CD4-positive, alpha-beta T cell (primary cell): ENCODE measurements around the gene CCDC24. TPM values are rescaled to one million over a fixed set of nuclear protein-coding genes. Genes with fewer than 3 reads are reported as not detected.
A peak's percentile ranks its signal among the peaks of the same experiment; 100 is the strongest.

Experiments
- ATAC-seq: fragments of 200-7000 bp; cut with Tn5 transposase; one replicate; pipeline ENCODE4 v1.10.0; 2022; ENCODE audit warnings: mild to moderate bottlenecking; ENCODE audit not compliant: poor library complexity
- CTCF ChIA-PET: fragments of 350-600 bp; sonication (Branson Sonifier 250); formaldehyde crosslinking; loops from one replicate; lab custom pipeline; 2021; ENCODE audit warnings: antibody characterized with exemption, inconsistent platforms; lab: Charles Lee
- POLR2A ChIA-PET: fragments of 350-600 bp; sonication (Branson Sonifier 250); formaldehyde crosslinking; loops from one replicate; lab custom pipeline; 2021; ENCODE audit warnings: antibody characterized with exemption, inconsistent platforms; lab: Charles Lee
- DNase-seq, 14 experiments: peaks; one replicate each; pipeline ENCODE4 v3.0.0-alpha.2; 2013 to 2020; ENCODE audit warnings: mixed read lengths in 2 of 14
- H3K27ac ChIP-seq, 2 donors: one replicate each; pipeline versions ENCODE4 v1.5.1 to v1.7.0; 2013; ENCODE audit warnings: low read length in 2 of 2, low read depth in 1 of 2, mild to moderate bottlenecking in 1 of 2
- H3K27me3 ChIP-seq, 2 experiments: 1 replicate in 1 of 2; 2 replicates in 1 of 2; pipeline versions ENCODE4 v1.6.1 to v1.7.0; 2013; ENCODE audit warnings: low read length in 2 of 2, control low read depth in 1 of 2, mild to moderate bottlenecking in 1 of 2, moderate library complexity in 1 of 2; ENCODE audit not compliant: insufficient read depth in 2 of 2, control insufficient read depth in 1 of 2
- H3K36me3 ChIP-seq: one replicate; pipeline ENCODE4 v1.6.1; 2013; ENCODE audit warnings: low read length, control low read depth; ENCODE audit not compliant: insufficient read depth
- H3K4me1 ChIP-seq: one replicate; pipeline ENCODE4 v1.6.1; 2013; ENCODE audit warnings: low read length, control low read depth; ENCODE audit not compliant: insufficient read depth
- H3K4me3 ChIP-seq: one replicate; pipeline ENCODE4 v1.5.1; 2013; ENCODE audit warnings: mild to moderate bottlenecking, low read length, moderate library complexity
- H3K9me3 ChIP-seq, 2 experiments: 1 replicate in 1 of 2; 2 replicates in 1 of 2; pipeline versions ENCODE4 v1.6.1 to v1.7.0; 2013; ENCODE audit warnings: low read length in 2 of 2, mild to moderate bottlenecking in 2 of 2, control low read depth in 1 of 2, moderate library complexity in 1 of 2; ENCODE audit not compliant: control insufficient read depth in 1 of 2, insufficient read depth in 1 of 2
- H3K27ac Mint-ChIP-seq: one replicate; pipeline ENCODE4 v1.8.0; 2020; ENCODE audit warnings: mixed read lengths
- H3K27me3 Mint-ChIP-seq: one replicate; pipeline ENCODE4 v1.8.0; 2021; ENCODE audit warnings: mixed read lengths
- H3K36me3 Mint-ChIP-seq: one replicate; pipeline ENCODE4 v1.8.0; 2021; ENCODE audit warnings: low read depth, mixed read lengths
- H3K4me1 Mint-ChIP-seq: one replicate; pipeline ENCODE4 v1.8.0; 2021; ENCODE audit warnings: low read depth, mixed read lengths
- H3K4me3 Mint-ChIP-seq: one replicate; pipeline ENCODE4 v1.8.0; 2020; ENCODE audit warnings: mild to moderate bottlenecking, mixed read lengths
- H3K9me3 Mint-ChIP-seq: one replicate; pipeline ENCODE4 v1.8.0; 2020; ENCODE audit warnings: mixed read lengths
- CTCF ChIP-seq: fragments of 200-600 bp; IDR thresholded peaks from one replicate; pipeline ENCODE4 v1.8.0; 2022; ENCODE audit warnings: antibody characterized with exemption, mild to moderate bottlenecking
- intact Hi-C, 2 experiments: fragments of 100-400 bp; cut with DNase I in 1 of 2; cut with micrococcal nuclease in 1 of 2; formaldehyde crosslinking; loops; one replicate each; pipeline versions ENCODE4 v1.15.1 to v1.9.0; 2023 to 2025; cut with DNase I, micrococcal nuclease
- total RNA-seq, 174 experiments: library from RNA in 2 of 174; stranded (reverse) in 2 of 174; gene quantifications; one replicate each; pipeline ENCODE4 v1.2.3 and lab custom pipeline; 2021 to 2026

CCDC24 gene
- total RNA-seq, 2 experiments from 2014 or later, result 0.98 to 1.4 TPM

GRCh38 chr1:44010935-44011471 lies 19.6 kb downstream of the CCDC24 start:
- ChIA-PET POLR2A (no interaction called here), CTCF (no interaction called here)
- Mint-ChIP-seq H3K4me1 (peaks cover 17% of the 10 kb centered on the region), H3K4me3 (no peak overlapping the region), H3K27ac (no peak overlapping the region), H3K9me3 (no peaks in the 10 kb centered on the region), H3K36me3 (no peaks in the 10 kb centered on the region), H3K27me3 (no peaks in the 10 kb centered on the region)
- Histone ChIP-seq H3K27ac (no peak overlapping the region), H3K4me3 (no peak overlapping the region), H3K27me3 (no peaks in the 10 kb centered on the region), H3K9me3 (no peaks in the 10 kb centered on the region), H3K36me3 (no peaks in the 10 kb centered on the region), H3K4me1 (peaks cover 2% of the 10 kb centered on the region)
- intact Hi-C loops, result no loop called here
- ATAC-seq, result no peak
- TF ChIP-seq CTCF, result no peak
- DNase-seq, result no peak

GRCh38 chr1:44012404-44012803 lies 21.0 kb downstream of the CCDC24 start:
- Histone ChIP-seq H3K9me3 (no peaks in the 10 kb centered on the region), H3K27ac (no peak overlapping the region), H3K36me3 (no peaks in the 10 kb centered on the region), H3K4me3 (no peak overlapping the region), H3K27me3 (no peaks in the 10 kb centered on the region), H3K4me1 (peaks cover 2% of the 10 kb centered on the region)
- H3K4me1 Mint-ChIP-seq, result peaks cover 17% of the 10 kb centered on the region
- DNase-seq (no peak), ATAC-seq (no peak)
- TF ChIP-seq CTCF, result no peak
- H3K36me3 Mint-ChIP-seq, result no peaks in the 10 kb centered on the region
- H3K27me3 Mint-ChIP-seq, result no peaks in the 10 kb centered on the region
- intact Hi-C loops, result no loop called here
- no peak overlapping the region for H3K4me3 Mint-ChIP-seq
- no peaks in the 10 kb centered on the region for H3K9me3 Mint-ChIP-seq
- POLR2A ChIA-PET, result no interaction called here
- CTCF ChIA-PET, result interaction anchor here (1.6 kb wide), 1 partner anchor 24 kb away, joined by 6 read pairs; no protein-coding TSS in a partner anchor
- no peak overlapping the region for H3K27ac Mint-ChIP-seq

- no peaks in the 10 kb centered on the region for H3K9me3 Mint-ChIP-seq
- no peak for DNase-seq
- no peak overlapping the region for H3K4me3 Mint-ChIP-seq
- ChIA-PET POLR2A (interaction anchor here (1.3 kb wide), 1 partner anchor 9 kb away, joined by 3 read pairs; no protein-coding TSS in a partner anchor), CTCF (interaction anchor here (1.1 to 1.6 kb wide), 2 partner anchors 24 to 34 kb away, joined by 4 to 6 read pairs; no protein-coding TSS in a partner anchor)
- Histone ChIP-seq H3K36me3 (no peaks in the 10 kb centered on the region), H3K27me3 (no peaks in the 10 kb centered on the region), H3K4me1 (peaks cover 2% of the 10 kb centered on the region), H3K9me3 (no peaks in the 10 kb centered on the region), H3K27ac (no peak overlapping the region), H3K4me3 (no peak overlapping the region)
- ATAC-seq, result peak; percentile 48
- H3K27ac Mint-ChIP-seq, result no peak overlapping the region
- no peaks in the 10 kb centered on the region for H3K36me3 Mint-ChIP-seq
- intact Hi-C loops, result no loop called here
- H3K4me1 Mint-ChIP-seq, result peaks cover 17% of the 10 kb centered on the region
- no peak for TF ChIP-seq CTCF
- no peaks in the 10 kb centered on the region for H3K27me3 Mint-ChIP-seq
These were observed 21.7 kb downstream of the CCDC24 start for GRCh38 chr1:44012941-44013609.
